Epithelial cell of proximal tubule (primary cell): Measurements from ENCODE around the gene MAP4K2. TPM values are rescaled to one million over a fixed set of nuclear protein-coding genes. Genes with fewer than 3 reads are reported as not detected.
A peak's percentile ranks its signal among the peaks of the same experiment; 100 is the strongest.

Experiments
- DNase-seq: peaks from one replicate; pipeline ENCODE4 v3.0.0-alpha.2; 2011; ENCODE audit warnings: low read depth
- H3K4me3 ChIP-seq: 2 replicates; pipeline ENCODE4 v1.5.1; 2011; ENCODE audit warnings: low read depth, mild to moderate bottlenecking, low read length
- CTCF ChIP-seq: conservative IDR thresholded peaks from 2 replicates; pipeline ENCODE4 v1.5.1; 2012; ENCODE audit warnings: low read depth, mild to moderate bottlenecking, low read length
- total RNA-seq: library from RNA; depleted of rRNA; stranded (reverse); fragments of >200 nt; gene quantifications from 2 replicates; pipeline ENCODE4 v1.2.3, GENCODE V29; 2015

MAP4K2 gene
- total RNA-seq, 1 donor from 2014 or later = 52.4 TPM

DNA sequence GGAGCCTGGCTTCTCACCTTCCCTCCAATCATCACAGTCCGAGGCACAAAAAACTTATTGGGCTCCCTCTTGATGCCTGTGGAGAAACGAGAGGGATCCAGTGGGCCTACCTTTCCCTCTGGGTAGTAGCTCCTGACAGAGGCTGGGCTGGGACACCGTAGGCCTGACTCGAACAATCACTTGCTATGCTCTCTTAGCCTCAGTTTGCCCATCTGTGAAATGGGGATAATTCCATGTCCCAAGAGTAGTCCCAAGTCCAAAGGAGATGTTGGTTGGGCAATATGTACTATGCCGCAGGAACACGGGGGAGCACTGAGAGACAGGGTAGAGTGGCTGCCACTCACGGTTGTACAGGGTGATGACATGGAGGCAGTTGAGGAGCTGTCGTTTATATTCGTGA, 51.4 kb downstream of the MAP4K2 start:
- no peak for DNase-seq
- no peak for TF ChIP-seq CTCF
- no peak overlapping the region for H3K4me3 ChIP-seq

GRCh38 chr11:64751136-64751535, 51.9 kb downstream of the MAP4K2 start:
- H3K4me3 ChIP-seq = no peak overlapping the region
- no peak for TF ChIP-seq CTCF
- DNase-seq = no peak

DNA sequence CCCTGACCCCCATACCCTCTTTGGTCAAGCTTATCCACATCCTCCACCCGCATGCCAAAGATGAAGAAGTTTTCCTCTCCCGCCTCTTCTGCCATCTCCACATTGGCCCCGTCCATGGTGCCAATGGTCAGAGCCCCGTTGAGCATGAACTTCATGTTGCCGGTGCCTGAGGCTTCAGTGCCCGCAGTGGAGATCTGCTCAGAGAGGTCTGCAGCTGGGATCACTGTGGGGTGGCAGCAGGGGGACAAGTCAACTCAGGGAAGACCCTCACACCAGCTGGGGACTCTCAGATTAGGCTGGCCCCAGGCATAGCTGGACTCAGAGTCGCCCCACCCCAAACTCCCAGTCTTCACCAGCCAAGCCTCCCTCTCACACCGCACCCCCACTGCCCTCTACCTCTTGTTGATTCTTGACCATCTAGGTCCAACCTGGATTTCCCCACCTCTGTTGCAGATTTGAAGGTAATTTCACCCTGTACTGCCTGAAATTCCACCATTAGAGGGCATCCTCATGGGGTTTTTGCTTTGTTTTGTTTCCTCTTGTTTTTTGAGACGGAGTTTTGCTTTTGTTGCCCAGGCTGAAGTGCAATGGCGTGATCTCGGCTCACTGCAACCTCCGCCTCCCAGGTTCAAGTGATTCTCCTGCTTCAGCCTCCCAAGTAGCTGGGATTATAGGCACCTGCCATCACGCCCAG, 52.5 kb downstream of the MAP4K2 start:
- TF ChIP-seq CTCF = peak; percentile 30
- no peak for DNase-seq
- H3K4me3 ChIP-seq = no peak overlapping the region

- TF ChIP-seq CTCF = no peak
- H3K4me3 ChIP-seq = no peak overlapping the region
- no peak for DNase-seq
Observed at GRCh38 chr11:64747961-64748665, 54.9 kb downstream of the MAP4K2 start.

DNA sequence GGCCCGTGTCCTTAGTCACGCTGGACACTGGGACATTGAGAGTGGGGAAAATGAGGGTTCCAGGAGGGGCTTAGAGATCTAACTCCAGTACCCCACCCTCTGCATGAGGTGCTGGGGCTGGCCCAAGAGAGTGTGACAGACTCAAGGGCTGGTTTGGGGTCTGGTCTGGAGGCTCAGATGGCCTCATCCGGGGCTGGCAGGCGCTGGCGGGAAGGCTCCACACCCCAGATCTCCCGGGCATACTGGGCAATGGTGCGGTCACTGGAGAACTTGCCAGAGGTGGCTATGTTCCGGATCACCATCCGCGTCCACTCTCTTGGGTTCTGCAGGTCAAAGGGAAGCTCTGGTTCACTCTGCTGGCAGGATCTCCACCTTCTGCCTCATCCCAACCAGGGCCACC, 56.5 kb downstream of the MAP4K2 start:
- no peak overlapping the region for H3K4me3 ChIP-seq
- DNase-seq = no peak
- TF ChIP-seq CTCF = no peak

DNA sequence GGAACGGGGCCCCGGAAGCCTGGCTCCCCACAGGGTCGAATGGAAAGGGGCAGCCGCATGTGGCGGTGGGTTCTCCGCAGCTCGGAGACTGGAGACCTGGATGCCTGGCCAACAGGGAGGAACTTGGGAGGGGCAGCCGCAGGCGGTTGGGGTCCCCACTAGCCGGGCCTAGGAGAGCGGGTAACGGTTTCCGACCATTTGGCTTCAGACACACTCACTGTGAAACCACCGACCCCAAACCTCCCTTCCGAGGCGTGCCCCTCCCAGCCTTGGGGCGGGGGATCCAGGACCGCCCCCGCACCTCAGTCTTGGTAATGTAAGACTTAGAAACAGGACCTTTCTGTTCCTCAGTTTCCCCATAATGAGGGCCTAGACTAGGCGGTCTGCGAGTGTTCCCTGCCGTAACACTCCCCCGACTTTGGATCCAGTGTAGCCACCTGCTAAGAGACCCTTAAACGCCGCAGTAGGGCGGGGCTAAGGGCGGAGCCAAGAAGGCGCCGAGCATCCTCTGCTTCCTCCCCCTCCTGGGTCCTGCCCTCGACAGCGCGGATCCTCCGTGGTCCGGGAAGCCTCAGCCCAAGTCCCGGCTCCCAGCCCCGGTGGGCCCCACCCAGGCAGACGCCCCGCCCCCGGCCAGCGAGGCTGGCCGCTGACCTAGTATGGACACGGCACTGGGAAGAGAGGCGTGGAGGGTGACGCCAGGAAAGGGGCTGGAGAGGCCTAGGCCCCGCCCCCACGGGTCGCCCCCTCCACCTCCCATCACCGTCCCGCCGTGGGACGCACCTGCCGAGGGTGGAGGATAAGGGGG, 57.3 kb downstream of the MAP4K2 start:
- DNase-seq = no peak
- TF ChIP-seq CTCF = no peak
- H3K4me3 ChIP-seq = no peak overlapping the region
